Gastrocnemius medialis (tissue), 4 donors: Measurements from ENCODE around the gene SPCS3.

Source experiments
- POLR2A ChIP-seq, 2 donors: fragments of 450-650 bp; IDR thresholded peaks; one replicate each; pipeline ENCODE4 v1.6.1; 2017; ENCODE audit warnings: antibody characterized with exemption in 2 of 2, mild to moderate bottlenecking in 2 of 2, moderate library complexity in 2 of 2
- TF ChIP-seq, protein P1 (sequence below), 5 experiments: fragments of 450-650 bp in 3 of 5; fragments of 200-600 bp in 2 of 5; sonication (generic) in 2 of 5; IDR thresholded peaks in 4 of 5; conservative IDR thresholded peaks in 1 of 5; 1 replicate in 4 of 5; 2 replicates in 1 of 5; pipeline ENCODE4 v1.5.1; 2016 to 2019; ENCODE audit warnings: antibody characterized with exemption in 5 of 5, mild to moderate bottlenecking in 3 of 5, moderate library complexity in 3 of 5

DNA sequence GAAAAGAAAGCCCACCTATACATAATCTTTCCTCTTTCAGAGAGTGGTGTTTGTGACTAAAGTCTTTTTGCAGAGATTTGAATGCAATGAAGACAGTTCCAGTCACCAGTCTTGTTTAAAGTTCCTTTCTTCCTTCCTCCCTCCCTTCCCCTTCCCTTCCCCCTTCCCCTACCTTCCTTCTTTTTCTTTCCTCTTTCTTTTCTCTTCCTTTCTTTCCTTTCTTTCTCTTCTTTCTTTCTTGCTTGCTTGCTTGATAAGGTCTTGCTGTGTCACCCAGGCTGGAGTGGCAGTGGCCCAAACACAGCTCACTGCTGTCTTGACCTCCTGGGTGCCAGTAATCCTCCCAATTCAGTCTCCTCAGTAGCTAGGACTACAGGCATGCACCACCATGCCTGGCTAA lies 31.7 kb upstream of the SPCS3 start:
- TF ChIP-seq, protein P1, sequence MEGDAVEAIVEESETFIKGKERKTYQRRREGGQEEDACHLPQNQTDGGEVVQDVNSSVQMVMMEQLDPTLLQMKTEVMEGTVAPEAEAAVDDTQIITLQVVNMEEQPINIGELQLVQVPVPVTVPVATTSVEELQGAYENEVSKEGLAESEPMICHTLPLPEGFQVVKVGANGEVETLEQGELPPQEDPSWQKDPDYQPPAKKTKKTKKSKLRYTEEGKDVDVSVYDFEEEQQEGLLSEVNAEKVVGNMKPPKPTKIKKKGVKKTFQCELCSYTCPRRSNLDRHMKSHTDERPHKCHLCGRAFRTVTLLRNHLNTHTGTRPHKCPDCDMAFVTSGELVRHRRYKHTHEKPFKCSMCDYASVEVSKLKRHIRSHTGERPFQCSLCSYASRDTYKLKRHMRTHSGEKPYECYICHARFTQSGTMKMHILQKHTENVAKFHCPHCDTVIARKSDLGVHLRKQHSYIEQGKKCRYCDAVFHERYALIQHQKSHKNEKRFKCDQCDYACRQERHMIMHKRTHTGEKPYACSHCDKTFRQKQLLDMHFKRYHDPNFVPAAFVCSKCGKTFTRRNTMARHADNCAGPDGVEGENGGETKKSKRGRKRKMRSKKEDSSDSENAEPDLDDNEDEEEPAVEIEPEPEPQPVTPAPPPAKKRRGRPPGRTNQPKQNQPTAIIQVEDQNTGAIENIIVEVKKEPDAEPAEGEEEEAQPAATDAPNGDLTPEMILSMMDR (IDR thresholded peaks at IDR 0.05 in 4 of 5, conservative IDR thresholded peaks at IDR 0.05 in 1 of 5), result no peak
- TF ChIP-seq POLR2A (IDR thresholded peaks at IDR 0.05), result no peak
